Measurements from ENCODE around the gene XKR7.
A peak's percentile ranks its signal among the peaks of the same experiment; 100 is the strongest.

XKR7 gene

GRCh38 chr20:31979713-31980426 is 11.9 kb downstream of the XKR7 start:
- DNase-seq, result no peak

- no peak for DNase-seq
These were observed 13.8 kb downstream of the XKR7 start for GRCh38 chr20:31981784-31982183.

- DNase-seq, result peak; percentile 85
These were observed 17.1 kb downstream of the XKR7 start for GRCh38 chr20:31984981-31985471.

- DNase-seq, result no peak
These were observed 19.8 kb downstream of the XKR7 start for GRCh38 chr20:31987744-31988143.

- DNase-seq, result no peak
These were observed 20.6 kb downstream of the XKR7 start for GRCh38 chr20:31988430-31989015.

GRCh38 chr20:31989030-31989645 is 21.2 kb downstream of the XKR7 start:
- DNase-seq, result no peak

GRCh38 chr20:31990641-31991338 is 22.8 kb downstream of the XKR7 start:
- peak; percentile 86 for DNase-seq

GRCh38 chr20:31991339-31991705 is 23.4 kb downstream of the XKR7 start:
- DNase-seq, result peak; percentile 68

GRCh38 chr20:31992086-31992485 is 24.1 kb downstream of the XKR7 start:
- no peak for DNase-seq

- DNase-seq, result no peak
These were observed 29.0 kb downstream of the XKR7 start for GRCh38 chr20:31996996-31997395.

GRCh38 chr20:31998246-31998645 is 30.3 kb downstream of the XKR7 start:
- no peak for DNase-seq

GRCh38 chr20:32003325-32003724 is 35.4 kb downstream of the XKR7 start:
- DNase-seq, result no peak

GRCh38 chr20:32004963-32005362 is 37.0 kb downstream of the XKR7 start:
- no peak for DNase-seq

- DNase-seq, result no peak
These were observed 38.1 kb downstream of the XKR7 start for GRCh38 chr20:32006053-32006452.

- no peak for DNase-seq
These were observed 39.2 kb downstream of the XKR7 start for GRCh38 chr20:32006841-32007786.

- DNase-seq, result no peak
These were observed 40.1 kb downstream of the XKR7 start for GRCh38 chr20:32007787-32008616.

- DNase-seq, result no peak
These were observed 41.6 kb downstream of the XKR7 start for GRCh38 chr20:32009564-32009963.

GRCh38 chr20:32010101-32010500 is 42.1 kb downstream of the XKR7 start, which contains the start of gene CCM2L:
Gene CCM2L (plus strand): TSS chr20:32010438. CDS start chr20:32010455, 17 bp downstream.
- no peak for DNase-seq

- DNase-seq, result no peak
These were observed 42.7 kb downstream of the XKR7 start for GRCh38 chr20:32010666-32011065.

- no peak for DNase-seq
These were observed 44.3 kb downstream of the XKR7 start for GRCh38 chr20:32012159-32012688.

GRCh38 chr20:32013326-32013725 is 45.4 kb downstream of the XKR7 start:
- no peak for DNase-seq

All from NCI-H1694 treated with DMSO at 0.1 percent for 48 hours (cell line).